ENCODE data around the gene RAB20. TPM values are rescaled to one million over a fixed set of nuclear protein-coding genes. Genes with fewer than 3 reads are reported as not detected.

Gene RAB20
- total RNA-seq, 1 donor: 4.7 TPM

- no peak overlapping the region for H3K4me3 ChIP-seq (ENCODE audit: low read depth, low read length)
- no peak for TF ChIP-seq CTCF (IDR thresholded peaks at IDR 0.05; ENCODE audit: insufficient read depth, low read depth, low read length)
- no peak for DNase-seq (ENCODE audit: low read depth)
Measured at GRCh38 chr13:110531100-110531499, 30.4 kb downstream of the RAB20 start.

- no peak for TF ChIP-seq CTCF (IDR thresholded peaks at IDR 0.05; ENCODE audit: insufficient read depth, low read depth, low read length)
- H3K4me3 ChIP-seq (ENCODE audit: low read depth, low read length): no peak overlapping the region
- DNase-seq (ENCODE audit: low read depth): no peak
Measured at GRCh38 chr13:110529522-110530311, 31.8 kb downstream of the RAB20 start.

- DNase-seq (ENCODE audit: low read depth): no peak
- TF ChIP-seq CTCF (IDR thresholded peaks at IDR 0.05; ENCODE audit: insufficient read depth, low read depth, low read length): no peak
- H3K4me3 ChIP-seq (ENCODE audit: low read depth, low read length): no peak overlapping the region
Measured at GRCh38 chr13:110528911-110529310, 32.6 kb downstream of the RAB20 start.

- H3K4me3 ChIP-seq (ENCODE audit: low read depth, low read length): no peak overlapping the region
- no peak for TF ChIP-seq CTCF (IDR thresholded peaks at IDR 0.05; ENCODE audit: insufficient read depth, low read depth, low read length)
- peak; percentile 98 for DNase-seq (ENCODE audit: low read depth)
Measured at GRCh38 chr13:110528371-110528770, 33.2 kb downstream of the RAB20 start.

- H3K4me3 ChIP-seq (ENCODE audit: low read depth, low read length): no peak overlapping the region
- no peak for TF ChIP-seq CTCF (IDR thresholded peaks at IDR 0.05; ENCODE audit: insufficient read depth, low read depth, low read length)
- DNase-seq (ENCODE audit: low read depth): no peak
Measured at GRCh38 chr13:110525328-110526319, 35.9 kb downstream of the RAB20 start.

GRCh38 chr13:110524541-110525257, 36.8 kb downstream of the RAB20 start:
- no peak overlapping the region for H3K4me3 ChIP-seq (ENCODE audit: low read depth, low read length)
- no peak for TF ChIP-seq CTCF (IDR thresholded peaks at IDR 0.05; ENCODE audit: insufficient read depth, low read depth, low read length)
- peak; percentile 26 for DNase-seq (ENCODE audit: low read depth)

All from fibroblast of villous mesenchyme (primary cell).